HG02981 (cell line): ENCODE data around the gene MARCHF3.

Experiments used
- ATAC-seq: cut with Tn5 transposase; IDR thresholded peaks from one replicate; pipeline ENCODE4 v1.9.1; 2021; ENCODE audit warnings: mild to moderate bottlenecking, moderate library complexity; ENCODE audit not compliant: unreplicated experiment

MARCHF3 gene

GRCh38 chr5:126826619-126827215 is 203.6 kb downstream of the MARCHF3 start:
- ATAC-seq = no peak

- ATAC-seq = no peak
Observed at GRCh38 chr5:126819253-126819652, 211.1 kb downstream of the MARCHF3 start.

- ATAC-seq = no peak
Observed at GRCh38 chr5:126818736-126819135, 211.6 kb downstream of the MARCHF3 start.
